HL-60 (cell line): ENCODE results near the gene SLC51B.
"Not testable (repeated sequence)": the region's sequence is repeated elsewhere in the genome, so short reads cannot be mapped to it uniquely, and the experiment has no call there.

Source experiments
- DNase-seq, 2 experiments: peaks; one replicate each; pipeline ENCODE4 v3.0.0-alpha.2; 2010 to 2020; ENCODE audit warnings: low read depth in 1 of 2, low spot score in 1 of 2
- H3K27ac ChIP-seq: fragments of 250-450 bp; sonication (Bioruptor Pico); replicated peaks from 2 replicates; pipeline ENCODE4 v1.5.1; 2020; ENCODE audit warnings: mild to moderate bottlenecking, moderate library complexity
- H3K27me3 ChIP-seq: fragments of 250-450 bp; sonication (Bioruptor Pico); 2 replicates; pipeline ENCODE4 v1.5.1; 2021; ENCODE audit warnings: mild to moderate bottlenecking, moderate library complexity; ENCODE audit not compliant: insufficient read depth, poor library complexity, severe bottlenecking
- H3K4me3 ChIP-seq: replicated peaks from 2 replicates; pipeline ENCODE4 v1.5.1; 2011; ENCODE audit warnings: mild to moderate bottlenecking, control low read depth, low read length; ENCODE audit not compliant: insufficient read depth
- CTCF ChIP-seq: IDR thresholded peaks from one replicate; pipeline ENCODE4 v1.5.1; 2011; ENCODE audit warnings: low read length, control low read depth, inconsistent platforms; ENCODE audit not compliant: insufficient read depth
- GABPA ChIP-seq: IDR thresholded peaks from 2 replicates; pipeline ENCODE4 v1.6.1; 2012; ENCODE audit warnings: low read depth
- POLR2AphosphoS5 ChIP-seq: IDR thresholded peaks from 2 replicates; pipeline ENCODE4 v1.6.1; 2012; ENCODE audit warnings: low read depth
- REST ChIP-seq: IDR thresholded peaks from 2 replicates; pipeline ENCODE4 v1.6.1; 2012; ENCODE audit warnings: low read depth; ENCODE audit not compliant: insufficient replicate concordance
- SPI1 ChIP-seq: IDR thresholded peaks from 2 replicates; pipeline ENCODE4 v1.6.1; 2012; ENCODE audit warnings: low read depth, mild to moderate bottlenecking, borderline replicate concordance

Gene SLC51B

GRCh38 chr15:65004993-65005392 lies 40.2 kb upstream of the SLC51B start:
- Histone ChIP-seq H3K27me3 (no peaks in the 10 kb centered on the region), H3K27ac (no peak overlapping the region), H3K4me3 (no peak overlapping the region)
- DNase-seq, result no peak
- TF ChIP-seq SPI1 (no peak), POLR2AphosphoS5 (no peak), REST (no peak), CTCF (no peak), GABPA (no peak)

GRCh38 chr15:65006876-65007275 lies 38.3 kb upstream of the SLC51B start:
- no peak overlapping the region for H3K4me3 ChIP-seq
- H3K27ac ChIP-seq, result no peak overlapping the region
- H3K27me3 ChIP-seq, result no peaks in the 10 kb centered on the region
- no peak for DNase-seq
- TF ChIP-seq POLR2AphosphoS5 (no peak), SPI1 (no peak), REST (no peak), CTCF (no peak), GABPA (no peak)

GRCh38 chr15:65008983-65009382 lies 36.2 kb upstream of the SLC51B start:
- H3K4me3 ChIP-seq, result no peak overlapping the region
- no peaks in the 10 kb centered on the region for H3K27me3 ChIP-seq
- no peak for TF ChIP-seq CTCF
- TF ChIP-seq GABPA, result no peak
- no peak for TF ChIP-seq POLR2AphosphoS5
- TF ChIP-seq REST, result no peak
- TF ChIP-seq SPI1, result peak; percentile 24; the same call in 1 of the 2 replicates
- peak in 1 of 2 experiments; percentile 36 for DNase-seq
- no peak overlapping the region for H3K27ac ChIP-seq

GRCh38 chr15:65011198-65011597 lies 34.0 kb upstream of the SLC51B start:
- not testable (repeated sequence) for DNase-seq, H3K27ac ChIP-seq, H3K27me3 ChIP-seq, H3K4me3 ChIP-seq
